CD4-positive, alpha-beta T cell treated with Interleukin-17A for 1 hour (primary cell): ENCODE measurements around the gene TRMT2A.

Experiments
- DNase-seq: peaks from one replicate; pipeline ENCODE4 v3.0.0-alpha.2; 2020

Gene TRMT2A

DNA sequence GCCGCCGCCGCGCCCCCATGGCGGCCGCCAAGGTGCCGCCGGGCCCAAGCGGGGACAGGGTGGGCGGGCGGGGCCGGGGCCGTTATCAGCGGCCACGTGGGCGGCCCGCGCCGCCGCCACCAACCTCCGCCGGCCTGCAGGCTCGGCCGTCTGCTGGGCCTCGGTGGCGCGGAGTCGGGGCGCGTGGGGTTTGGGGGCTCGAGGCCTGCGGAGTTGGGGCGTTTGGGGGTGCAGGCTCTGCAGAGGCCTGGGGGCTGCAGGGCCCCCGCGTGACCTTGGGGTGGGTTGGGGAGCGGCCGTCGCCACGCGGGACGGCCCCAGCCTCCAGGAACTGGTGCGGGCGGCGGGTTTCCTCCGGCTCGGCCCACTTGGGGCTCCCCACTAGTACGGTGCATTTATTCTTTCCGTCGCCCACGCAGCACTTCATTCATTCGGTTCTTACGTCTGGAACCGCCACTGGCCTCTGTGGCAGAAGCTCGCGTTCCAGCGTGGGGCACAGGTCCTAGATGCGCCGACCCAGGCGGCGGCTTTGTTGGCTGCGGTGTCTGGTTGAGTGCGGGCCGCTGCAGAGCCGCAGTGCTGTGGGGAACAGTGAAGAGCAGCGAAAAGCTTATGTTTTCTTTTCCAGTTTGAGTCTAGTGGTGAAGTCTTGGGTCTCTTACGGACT is 740 bp upstream of the TRMT2A start:
- DNase-seq = peak; percentile 61

- DNase-seq = no peak
Measured at GRCh38 chr22:20116376-20116950, 563 bp downstream of the TRMT2A start.

DNA sequence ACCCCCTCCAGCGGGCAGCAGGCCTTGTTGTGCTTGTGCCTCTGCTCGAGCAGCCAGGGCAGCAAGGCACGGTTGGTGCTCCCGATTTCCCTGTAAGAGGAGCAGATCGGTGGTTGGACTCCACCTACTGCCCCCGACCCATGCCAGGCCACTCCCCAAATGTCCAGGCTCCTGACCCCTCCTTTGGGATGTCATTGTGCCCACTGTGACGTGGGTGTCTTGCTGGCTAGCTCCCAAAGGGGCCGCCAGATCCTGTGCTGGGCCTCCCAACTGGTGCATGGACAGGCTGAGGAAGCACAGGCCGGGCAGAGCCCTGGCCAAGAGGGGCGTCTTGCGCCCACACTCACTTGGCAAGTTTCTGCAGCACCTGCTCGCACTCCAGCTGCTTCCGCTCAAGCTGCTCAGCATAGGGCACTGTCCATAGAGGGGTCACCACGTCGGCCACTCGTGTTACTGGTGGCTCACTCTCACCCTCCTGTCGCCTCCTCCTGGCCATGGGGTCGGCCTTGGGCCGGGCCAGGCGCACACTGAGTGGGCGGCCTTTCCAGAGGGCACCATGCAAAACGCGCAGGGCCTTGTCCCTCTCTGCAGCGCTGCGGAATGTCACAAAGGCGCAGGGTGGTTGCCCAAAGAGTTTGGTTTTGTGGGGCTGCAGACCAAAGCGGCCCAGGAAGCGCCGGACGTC is 1.2 kb downstream of the TRMT2A start, which contains the start of gene RANBP1:
Gene RANBP1, plus strand, starts transcription at position 414 of the 685 bp plus-strand sequence. Its CDS starts 81 bp downstream, at position 495.
- no peak for DNase-seq

DNA sequence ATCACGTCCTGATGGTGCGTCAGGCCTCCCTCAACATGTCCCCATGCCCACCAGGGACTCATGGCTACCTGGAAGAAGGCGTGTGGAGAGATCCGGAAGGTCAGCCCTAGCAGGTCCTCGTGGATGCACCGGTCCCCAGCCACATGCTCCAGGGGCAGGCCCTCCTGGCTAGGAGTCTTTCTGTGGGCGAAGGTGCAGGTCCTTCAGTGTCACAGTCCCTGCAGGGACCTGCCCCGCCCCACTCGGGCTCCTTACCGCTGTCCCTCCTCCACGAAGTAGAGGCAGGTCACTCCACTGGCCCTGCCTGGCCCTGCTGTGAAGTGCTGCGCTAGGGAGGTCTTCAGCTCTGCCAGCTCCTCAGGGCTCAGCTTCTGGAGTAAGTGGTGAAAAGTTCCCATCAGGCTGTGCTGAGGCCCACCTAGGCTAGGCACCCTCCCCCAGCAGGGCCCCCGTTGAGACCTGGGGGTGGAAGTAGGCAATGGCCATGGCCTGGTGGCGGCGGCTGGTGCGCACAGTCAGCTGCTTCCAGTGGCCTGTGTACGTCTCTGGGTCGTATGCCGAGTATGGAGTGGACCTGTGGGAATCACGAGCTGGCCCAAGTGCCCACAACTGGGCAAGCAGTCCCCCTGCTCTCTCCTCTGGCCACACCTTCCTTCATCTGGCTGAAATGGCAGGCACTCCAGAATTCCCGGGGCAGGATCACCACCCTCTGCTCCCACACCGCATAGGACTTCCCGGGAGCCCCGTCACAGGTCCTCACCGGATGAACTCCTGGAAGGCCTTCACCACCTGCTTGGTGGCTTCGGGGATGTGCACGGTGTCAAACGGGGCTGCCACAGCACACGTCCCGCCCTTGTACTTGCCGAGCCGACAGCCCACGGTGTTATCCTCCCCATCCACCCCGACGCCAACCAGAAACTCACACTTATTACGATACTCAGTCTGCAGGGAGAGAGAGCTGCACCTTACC is 2.2 kb downstream of the TRMT2A start:
- DNase-seq = no peak

- no peak for DNase-seq
Measured at GRCh38 chr22:20113551-20114310, 3.3 kb downstream of the TRMT2A start.

GRCh38 chr22:20112623-20113511 is 4.2 kb downstream of the TRMT2A start:
- DNase-seq = no peak

- no peak for DNase-seq
Measured at GRCh38 chr22:20111689-20112622, 5.1 kb downstream of the TRMT2A start.

- peak; percentile 47 for DNase-seq
Measured at GRCh38 chr22:20111045-20111688, 5.9 kb downstream of the TRMT2A start.

DNA sequence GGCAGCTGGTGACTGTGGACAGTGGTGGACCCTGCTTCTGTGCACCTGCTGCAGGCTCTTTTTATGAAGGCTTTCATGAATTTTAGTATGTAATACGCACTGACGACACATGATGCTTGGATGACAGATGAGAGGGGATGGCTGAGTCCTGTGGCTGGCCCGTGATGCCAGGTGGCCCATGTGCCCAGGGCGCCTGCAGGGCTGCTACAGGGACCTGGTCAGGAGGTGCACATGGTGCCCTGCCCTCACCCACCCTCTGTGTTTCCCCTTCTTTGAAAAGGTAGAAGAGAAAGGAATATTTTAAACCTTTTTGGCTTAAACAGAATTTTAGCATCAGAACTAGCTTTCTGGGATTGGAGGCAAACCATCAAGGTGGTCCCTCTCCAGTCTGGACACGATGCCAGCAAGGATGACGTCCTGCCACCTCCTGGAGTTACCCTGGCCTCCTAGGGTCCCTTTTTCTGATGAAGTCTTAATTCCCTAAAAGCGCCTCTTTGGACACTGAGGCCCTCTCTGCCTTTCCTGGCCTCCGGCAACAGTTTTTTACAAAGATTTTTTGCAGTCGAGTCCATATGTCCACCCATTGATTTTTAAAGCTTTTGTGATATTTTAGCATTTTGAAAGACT is 6.6 kb downstream of the TRMT2A start:
- no peak for DNase-seq

DNA sequence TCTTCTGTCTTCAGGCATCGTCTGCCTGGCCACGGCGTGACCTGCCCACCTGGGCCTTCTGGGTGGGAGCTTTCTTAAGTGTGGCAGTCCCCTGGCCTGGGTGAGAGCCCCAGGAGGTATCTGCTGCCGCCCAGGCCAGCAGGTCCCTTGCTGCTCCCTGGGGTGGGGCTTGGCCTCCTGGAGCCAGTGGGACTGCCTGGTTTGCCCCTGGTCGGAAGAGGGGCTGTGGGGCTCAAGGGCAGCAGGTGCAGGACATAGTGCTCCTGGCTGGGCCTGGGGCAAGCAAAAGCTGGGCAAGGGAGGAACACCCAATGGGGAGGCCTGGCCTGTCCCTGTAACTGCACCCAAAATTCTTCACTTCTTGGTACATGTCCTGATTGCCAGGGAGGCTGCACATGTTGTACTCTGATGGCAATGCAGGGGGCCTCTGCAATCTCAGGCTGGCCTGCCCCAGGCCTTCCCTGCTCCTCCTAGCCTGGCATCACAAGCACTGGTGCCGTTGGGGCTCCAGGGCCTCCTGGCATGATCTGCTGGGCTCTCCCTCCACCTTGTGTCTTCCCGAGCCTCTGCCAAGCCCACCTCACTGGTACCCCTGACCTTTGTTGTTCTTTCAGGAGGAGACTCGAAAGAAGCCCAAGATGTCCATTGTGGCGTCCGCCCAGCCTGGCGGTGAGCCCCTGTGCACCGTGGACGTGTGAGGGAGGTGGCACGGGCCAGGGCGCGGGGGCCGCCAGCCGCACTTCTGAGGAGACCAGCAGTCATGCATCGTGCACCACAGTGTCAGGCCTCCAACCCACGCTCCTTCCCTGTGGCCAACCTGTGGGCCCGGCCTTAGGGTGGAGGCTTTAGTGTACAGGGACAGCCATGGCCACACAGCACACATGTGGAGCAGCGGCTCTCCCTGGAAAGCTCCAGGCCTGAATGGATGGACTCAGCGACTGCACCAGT is 7.3 kb downstream of the TRMT2A start:
- no peak for DNase-seq

GRCh38 chr22:20108757-20109230 is 8.2 kb downstream of the TRMT2A start:
- no peak for DNase-seq

DNA sequence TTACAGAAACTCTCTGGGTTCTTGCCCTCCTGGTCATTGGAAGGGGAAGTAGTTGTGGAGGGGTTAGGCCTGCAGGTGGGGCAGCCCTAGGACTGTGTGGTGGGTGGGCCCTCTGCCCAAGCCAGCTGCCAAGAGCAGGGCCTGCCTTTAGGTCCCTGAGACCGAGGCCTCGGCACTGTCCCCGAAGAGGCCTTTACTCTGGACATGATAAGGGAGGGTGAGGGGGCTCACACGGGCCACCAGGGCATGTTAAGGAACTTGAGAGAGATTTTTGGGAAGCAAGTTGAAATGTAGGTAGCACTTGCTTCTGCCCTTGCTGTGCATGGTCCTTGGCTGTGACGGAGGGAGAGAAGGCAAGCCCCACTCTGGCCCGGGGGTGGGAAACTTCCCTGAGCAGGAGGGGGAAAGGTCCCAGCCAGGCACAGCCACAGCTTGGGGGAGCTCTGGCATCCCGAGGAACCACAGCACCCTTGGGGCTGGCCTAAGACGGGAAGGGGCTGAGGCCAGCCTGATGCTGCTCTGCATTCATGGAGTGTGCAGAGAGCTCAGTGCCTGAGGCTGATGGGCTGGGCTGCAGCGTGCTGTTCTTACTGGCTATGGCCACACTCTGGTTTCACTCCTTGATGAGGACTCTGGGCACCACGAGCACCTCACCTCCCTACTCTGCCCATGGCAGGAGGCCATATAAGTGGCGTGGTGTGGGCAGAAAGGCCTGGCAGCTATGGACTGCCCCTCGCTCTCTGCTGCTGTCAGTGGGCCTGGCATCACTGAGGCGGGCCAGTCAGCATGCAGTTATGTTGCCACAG is 8.9 kb downstream of the TRMT2A start:
- DNase-seq = no peak

DNA sequence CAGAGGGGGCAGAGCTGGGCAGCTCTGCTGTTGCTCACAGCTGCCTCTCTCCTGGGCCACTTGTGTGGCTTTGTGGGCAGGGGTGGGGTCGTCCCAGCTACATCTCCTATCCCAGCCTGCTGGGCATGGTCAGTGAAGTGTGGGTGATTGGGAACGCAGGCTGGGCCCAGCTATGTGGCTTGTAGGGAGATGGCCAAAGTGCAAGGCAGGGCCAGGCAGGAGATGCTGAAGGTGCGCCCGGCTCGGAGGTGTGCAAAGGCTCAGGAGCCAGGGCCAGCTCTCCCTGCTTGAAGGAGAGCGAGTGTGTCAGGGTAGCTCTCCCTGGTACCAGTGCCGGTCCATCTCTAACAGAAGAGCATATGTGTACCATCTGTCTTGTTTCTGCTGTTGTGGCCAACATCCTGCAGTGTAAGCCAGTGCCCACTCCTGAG is 9.5 kb downstream of the TRMT2A start:
- DNase-seq = no peak

DNA sequence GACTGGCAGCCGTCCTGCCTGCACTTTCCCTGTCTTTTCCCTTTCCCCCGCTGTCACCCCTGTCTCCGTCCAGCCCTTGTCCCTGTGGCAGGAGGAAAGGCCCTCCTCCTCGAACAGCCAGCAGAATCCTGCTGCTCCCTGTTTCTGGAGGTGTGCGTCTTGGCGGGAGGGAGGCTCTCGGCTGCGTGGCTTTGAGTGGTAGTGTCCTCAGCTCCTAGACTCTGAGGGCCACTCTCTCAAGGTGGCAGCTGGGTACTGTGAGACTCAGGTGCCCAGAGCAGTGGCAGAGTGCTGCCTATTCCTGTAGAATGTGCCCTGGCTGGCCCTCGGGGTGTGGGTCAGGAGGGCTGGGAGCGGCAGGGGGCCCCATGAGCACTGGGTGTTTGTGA is 10.2 kb downstream of the TRMT2A start:
- no peak for DNase-seq

DNA sequence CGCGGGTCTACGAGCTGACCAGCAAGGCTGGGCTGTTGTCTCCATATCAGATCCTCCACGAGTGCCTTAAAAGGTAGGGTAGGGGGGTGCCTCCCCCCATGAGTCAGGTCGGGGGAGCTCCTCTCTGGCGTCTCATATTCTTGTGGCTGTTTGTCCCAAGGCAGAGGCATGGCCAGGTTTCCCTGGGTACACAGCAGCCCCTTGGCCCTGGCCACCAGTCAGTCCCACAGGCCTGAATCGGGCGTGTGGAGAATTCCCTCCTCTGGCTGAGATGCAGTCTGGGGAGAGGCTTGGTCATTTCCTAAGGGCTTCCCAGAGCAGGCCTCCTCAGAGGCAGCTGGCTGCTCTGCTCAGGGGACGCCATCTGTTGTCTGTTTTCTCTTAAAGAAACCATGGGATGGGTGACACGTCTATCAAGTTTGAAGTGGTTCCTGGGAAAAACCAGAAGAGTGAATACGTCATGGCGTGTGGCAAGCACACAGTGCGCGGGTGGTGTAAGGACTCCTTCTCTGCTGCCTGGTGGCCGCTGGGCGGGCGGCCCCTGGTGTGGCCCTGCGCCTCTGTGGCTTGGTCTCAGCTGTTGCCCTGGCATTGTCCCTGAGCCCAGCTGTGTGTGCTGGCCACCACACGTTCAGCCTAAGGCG is 10.7 kb downstream of the TRMT2A start:
- DNase-seq = no peak
